RWPE2 (cell line): ENCODE data around the gene PSG6.
"Not testable (repeated sequence)": the region's sequence is repeated elsewhere in the genome, so short reads cannot be mapped to it uniquely, and the experiment has no call there.

Experiments used
- ATAC-seq: fragments of 200-7000 bp; cut with Tn5 transposase; 3 replicates; pipeline ENCODE4 v1.9.1; 2021; ENCODE audit warnings: low read depth
- DNase-seq: peaks from one replicate; pipeline ENCODE4 v3.0.0-alpha.2; 2020; ENCODE audit warnings: low spot score
- H3K27ac ChIP-seq: fragments of 450-650 bp; 2 replicates; pipeline ENCODE4 v1.5.1; 2017; ENCODE audit warnings: mild to moderate bottlenecking; ENCODE audit not compliant: poor library complexity, severe bottlenecking
- H3K27me3 ChIP-seq: fragments of 250-450 bp; sonication (Bioruptor Pico); 2 replicates; pipeline ENCODE4 v1.5.1; 2021; ENCODE audit warnings: mild to moderate bottlenecking, moderate library complexity; ENCODE audit not compliant: insufficient read depth, poor library complexity, severe bottlenecking
- H3K36me3 ChIP-seq: fragments of 250-450 bp; sonication (Bioruptor Pico); 2 replicates; pipeline ENCODE4 v1.5.1; 2020; ENCODE audit warnings: low read depth, mild to moderate bottlenecking, moderate library complexity
- H3K4me1 ChIP-seq: fragments of 250-450 bp; sonication (Bioruptor Pico); 2 replicates; pipeline ENCODE4 v1.5.1; 2021; ENCODE audit warnings: mild to moderate bottlenecking, moderate library complexity; ENCODE audit not compliant: insufficient read depth, poor library complexity, severe bottlenecking
- H3K4me3 ChIP-seq: fragments of 250-450 bp; sonication (Bioruptor Pico); 2 replicates; pipeline ENCODE4 v1.5.1; 2021; ENCODE audit warnings: mild to moderate bottlenecking, moderate library complexity; ENCODE audit not compliant: severe bottlenecking
- H3K9me3 ChIP-seq: fragments of 250-450 bp; sonication (Bioruptor Pico); 2 replicates; pipeline ENCODE4 v1.5.1; 2021; ENCODE audit warnings: mild to moderate bottlenecking, moderate library complexity; ENCODE audit not compliant: severe bottlenecking
- CTCF ChIP-seq: fragments of 450-650 bp; IDR thresholded peaks from one replicate; pipeline ENCODE4 v1.5.1; 2017; ENCODE audit warnings: mild to moderate bottlenecking, moderate library complexity; ENCODE audit not compliant: poor library complexity, severe bottlenecking

PSG6 gene

GRCh38 chr19:42898656-42899055 lies 19.0 kb downstream of the PSG6 start:
- not testable (repeated sequence) for H3K4me3 ChIP-seq, DNase-seq, H3K36me3 ChIP-seq, H3K27me3 ChIP-seq, H3K9me3 ChIP-seq, ATAC-seq
- peak overlapping the region; percentile 96 for H3K27ac ChIP-seq
- peaks cover 23% of the 10 kb centered on the region for H3K4me1 ChIP-seq

- not testable (repeated sequence) for DNase-seq, H3K4me3 ChIP-seq, H3K36me3 ChIP-seq, H3K9me3 ChIP-seq, H3K27me3 ChIP-seq
- ATAC-seq = peak; percentile 59; the same call in 1 of the 3 replicates
- Histone ChIP-seq H3K27ac (peak overlapping the region; percentile 96), H3K4me1 (peaks cover 23% of the 10 kb centered on the region)
Measured at GRCh38 chr19:42897729-42898128, 20.0 kb downstream of the PSG6 start.

GRCh38 chr19:42890446-42890845 lies 27.2 kb downstream of the PSG6 start:
- peak overlapping the region; percentile 99 for H3K27ac ChIP-seq
- ATAC-seq, H3K4me3 ChIP-seq, DNase-seq, H3K9me3 ChIP-seq, H3K27me3 ChIP-seq, H3K36me3 ChIP-seq: not testable (repeated sequence)
- H3K4me1 ChIP-seq = peaks cover 24% of the 10 kb centered on the region

GRCh38 chr19:42887876-42888445 lies 29.7 kb downstream of the PSG6 start:
- not testable (repeated sequence) for H3K27me3 ChIP-seq, H3K9me3 ChIP-seq, H3K4me3 ChIP-seq, DNase-seq, H3K36me3 ChIP-seq
- ATAC-seq = peak; percentile 58; the same call in 2 of the 3 replicates
- H3K4me1 ChIP-seq = peaks cover 30% of the 10 kb centered on the region
- peak overlapping the region; percentile 99 for H3K27ac ChIP-seq

- not testable (repeated sequence) for H3K36me3 ChIP-seq, ATAC-seq, DNase-seq, H3K4me3 ChIP-seq, H3K9me3 ChIP-seq, H3K27me3 ChIP-seq
- H3K27ac ChIP-seq = peak overlapping the region; percentile 61
- peaks cover 18% of the 10 kb centered on the region for H3K4me1 ChIP-seq
Measured at GRCh38 chr19:42882730-42883129, 35.0 kb downstream of the PSG6 start.

- H3K4me3 ChIP-seq, ATAC-seq, H3K27me3 ChIP-seq, H3K36me3 ChIP-seq, H3K9me3 ChIP-seq, DNase-seq: not testable (repeated sequence)
- Histone ChIP-seq H3K27ac (peak overlapping the region; percentile 61), H3K4me1 (peaks cover 14% of the 10 kb centered on the region)
Measured at GRCh38 chr19:42882010-42882409, 35.7 kb downstream of the PSG6 start.

GRCh38 chr19:42881279-42881678 lies 36.4 kb downstream of the PSG6 start:
- peaks cover 17% of the 10 kb centered on the region for H3K4me1 ChIP-seq
- peak; percentile 27 for TF ChIP-seq CTCF
- not testable (repeated sequence) for H3K27me3 ChIP-seq, DNase-seq, H3K27ac ChIP-seq, H3K9me3 ChIP-seq, H3K4me3 ChIP-seq, H3K36me3 ChIP-seq, ATAC-seq

- H3K27ac ChIP-seq, H3K27me3 ChIP-seq, H3K4me3 ChIP-seq, ATAC-seq, H3K36me3 ChIP-seq, DNase-seq, H3K9me3 ChIP-seq: not testable (repeated sequence)
- peaks cover 23% of the 10 kb centered on the region for H3K4me1 ChIP-seq
Measured at GRCh38 chr19:42880621-42881020, 37.1 kb downstream of the PSG6 start.
